Right kidney (tissue), 1 donor: ENCODE measurements around the gene NAT16.
"Not testable (repeated sequence)": the region's sequence is repeated elsewhere in the genome, so short reads cannot be mapped to it uniquely, and the experiment has no call there.

ENCODE experiments used
- DNase-seq: peaks from one replicate; pipeline ENCODE4 v3.0.0-alpha.2; 2016

NAT16 gene

GRCh38 chr7:101125989-101126650 is 54.0 kb downstream of the NAT16 start:
- DNase-seq = no peak

GRCh38 chr7:101124376-101125056 is 55.6 kb downstream of the NAT16 start:
- no peak for DNase-seq

GRCh38 chr7:101123703-101124068 is 56.4 kb downstream of the NAT16 start:
- no peak for DNase-seq

- no peak for DNase-seq
These were observed 57.0 kb downstream of the NAT16 start for GRCh38 chr7:101122933-101123702.

GRCh38 chr7:101121991-101122932 is 57.8 kb downstream of the NAT16 start:
- DNase-seq = peak; percentile 68

GRCh38 chr7:101121631-101121990 is 58.5 kb downstream of the NAT16 start:
- DNase-seq = not testable (repeated sequence)
